ENCODE results near the gene TNFSF11. TPM values are rescaled to one million over a fixed set of nuclear protein-coding genes. Genes with fewer than 3 reads are reported as not detected.

Gene TNFSF11, protein sequence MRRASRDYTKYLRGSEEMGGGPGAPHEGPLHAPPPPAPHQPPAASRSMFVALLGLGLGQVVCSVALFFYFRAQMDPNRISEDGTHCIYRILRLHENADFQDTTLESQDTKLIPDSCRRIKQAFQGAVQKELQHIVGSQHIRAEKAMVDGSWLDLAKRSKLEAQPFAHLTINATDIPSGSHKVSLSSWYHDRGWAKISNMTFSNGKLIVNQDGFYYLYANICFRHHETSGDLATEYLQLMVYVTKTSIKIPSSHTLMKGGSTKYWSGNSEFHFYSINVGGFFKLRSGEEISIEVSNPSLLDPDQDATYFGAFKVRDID
- total RNA-seq (0.04 TPM), polyA plus RNA-seq (ENCODE audit: insufficient read depth in 1 of 8, insufficient read length in 8 of 8, low replicate concordance in 1 of 8) (under 1 TPM in 1 of 8 donors, not detected in 7; 0.22 TPM)
- long read RNA-seq, donor 1, result 0 reads
- long read RNA-seq, donor 2, result 0 reads
- long read RNA-seq, donor 3, result 0 reads
- long read RNA-seq, donor 4, result 0 reads
- long read RNA-seq, donor 5, result 0 reads
- long read RNA-seq, donor 6, result 0 reads
- long read RNA-seq, donor 7, result 0 reads
- long read RNA-seq, donor 8, result 0 reads
- long read RNA-seq, donor 9, result 0 reads
- long read RNA-seq, donor 10, result 0 reads
- long read RNA-seq, donor 11, result 0 reads

DNA sequence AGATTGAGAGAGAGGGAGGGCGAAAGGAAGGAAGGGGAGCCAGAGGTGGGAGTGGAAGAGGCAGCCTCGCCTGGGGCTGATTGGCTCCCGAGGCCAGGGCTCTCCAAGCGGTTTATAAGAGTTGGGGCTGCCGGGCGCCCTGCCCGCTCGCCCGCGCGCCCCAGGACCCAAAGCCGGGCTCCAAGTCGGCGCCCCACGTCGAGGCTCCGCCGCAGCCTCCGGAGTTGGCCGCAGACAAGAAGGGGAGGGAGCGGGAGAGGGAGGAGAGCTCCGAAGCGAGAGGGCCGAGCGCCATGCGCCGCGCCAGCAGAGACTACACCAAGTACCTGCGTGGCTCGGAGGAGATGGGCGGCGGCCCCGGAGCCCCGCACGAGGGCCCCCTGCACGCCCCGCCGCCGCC, at the start of gene TNFSF11:
TSS of gene TNFSF11 (plus strand) at position 142 of the 400 bp plus-strand sequence. CDS start at position 294, 152 bp downstream.
- Histone ChIP-seq H3K36me3 (ENCODE audit: control insufficient read depth, insufficient read depth, low read length) (no peaks in the 10 kb centered on the region), H3K9me3 (replicated peaks; ENCODE audit: control insufficient read depth, low read depth, low read length) (no peaks in the 10 kb centered on the region), H3K4me3 (ENCODE audit: low read length) (peak within 1 kb of the TSS; percentile 25), H3K27ac (ENCODE audit: low read length) (no peak within 1 kb of the TSS), H3K27me3 (ENCODE audit: control insufficient read depth, insufficient read depth, low read length) (peaks cover 33% of the 10 kb centered on the region), H3K4me1 (ENCODE audit: control insufficient read depth, insufficient read depth, low read length) (peaks cover 9% of the 10 kb centered on the region)
- WGBS (ENCODE audit: insufficient coverage), result under 1% methylated on average over 34 of the region's 39 CpGs
- no peak for DNase-seq

DNA sequence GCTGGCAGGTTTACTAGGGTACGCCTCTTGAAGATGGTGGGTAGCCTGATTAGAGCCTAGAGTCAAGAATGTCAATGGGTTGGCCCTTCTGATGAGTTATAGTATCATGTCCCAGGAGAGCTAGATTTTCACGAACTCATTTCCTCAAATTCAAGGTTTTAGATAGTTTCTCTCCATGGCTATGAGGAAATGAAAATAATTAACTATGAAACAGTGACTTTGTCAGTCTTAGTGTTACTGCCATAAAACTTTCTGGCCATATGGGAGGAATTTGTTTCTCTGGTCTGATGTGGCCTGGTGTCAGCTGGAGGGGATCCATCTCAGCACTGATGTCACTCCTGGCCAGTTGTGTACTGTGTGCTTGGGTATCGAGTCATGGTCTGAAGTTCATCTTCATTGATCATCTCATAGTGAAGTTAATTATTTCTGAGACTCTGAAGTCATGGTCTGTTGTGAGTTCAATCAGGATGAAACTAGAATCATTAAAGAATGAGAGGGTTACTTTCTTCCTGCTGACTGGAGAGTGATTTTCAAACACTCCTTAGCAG, 49.4 kb upstream of the TNFSF11 start:
- WGBS (ENCODE audit: insufficient coverage), result no CpG with 5 or more reads among the region's 3 CpGs

DNA sequence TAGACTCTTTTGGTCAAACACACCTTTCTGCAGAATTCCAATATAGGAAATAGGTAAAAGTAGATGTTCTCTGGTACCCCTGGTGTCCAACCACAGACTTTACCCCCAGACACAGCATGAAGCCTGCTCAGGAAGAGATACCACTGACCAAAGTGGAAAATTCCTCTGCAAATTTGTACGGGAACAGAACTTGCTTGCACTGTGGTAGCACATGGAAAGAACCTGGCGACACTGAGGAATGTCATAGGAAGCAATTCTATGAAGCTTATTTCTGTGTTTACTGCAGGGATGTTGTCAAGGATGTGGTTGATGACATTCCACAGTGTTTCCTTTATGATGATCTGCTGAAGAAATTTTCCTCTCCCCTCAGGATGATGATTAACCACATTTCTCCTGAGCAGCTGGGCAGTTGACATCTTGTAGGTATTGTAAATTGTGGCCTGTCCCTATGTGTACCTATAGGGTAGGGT, 48.9 kb upstream of the TNFSF11 start:
- Histone ChIP-seq H3K36me3 (ENCODE audit: control insufficient read depth, insufficient read depth, low read length) (no peaks in the 10 kb centered on the region), H3K27ac (ENCODE audit: low read length) (no peak overlapping the region), H3K9me3 (replicated peaks; ENCODE audit: control insufficient read depth, low read depth, low read length) (no peaks in the 10 kb centered on the region), H3K4me1 (ENCODE audit: control insufficient read depth, insufficient read depth, low read length) (no peaks in the 10 kb centered on the region), H3K27me3 (ENCODE audit: control insufficient read depth, insufficient read depth, low read length) (no peaks in the 10 kb centered on the region), H3K4me3 (ENCODE audit: low read length) (no peak overlapping the region)
- WGBS (ENCODE audit: insufficient coverage), result 86% methylated on average over 2 of the region's 2 CpGs
- peak; percentile 12 for DNase-seq

More for the DNA sequence above, 49.4 kb upstream of the TNFSF11 start:
- H3K9me3 ChIP-seq (replicated peaks; ENCODE audit: control insufficient read depth, low read depth, low read length), result no peaks in the 10 kb centered on the region
- DNase-seq, result no peak
- no peak overlapping the region for H3K4me3 ChIP-seq (ENCODE audit: low read length)
- no peaks in the 10 kb centered on the region for H3K27me3 ChIP-seq (ENCODE audit: control insufficient read depth, insufficient read depth, low read length)
- H3K4me1 ChIP-seq (ENCODE audit: control insufficient read depth, insufficient read depth, low read length), result no peaks in the 10 kb centered on the region
- no peaks in the 10 kb centered on the region for H3K36me3 ChIP-seq (ENCODE audit: control insufficient read depth, insufficient read depth, low read length)
- H3K27ac ChIP-seq (ENCODE audit: low read length), result no peak overlapping the region

DNA sequence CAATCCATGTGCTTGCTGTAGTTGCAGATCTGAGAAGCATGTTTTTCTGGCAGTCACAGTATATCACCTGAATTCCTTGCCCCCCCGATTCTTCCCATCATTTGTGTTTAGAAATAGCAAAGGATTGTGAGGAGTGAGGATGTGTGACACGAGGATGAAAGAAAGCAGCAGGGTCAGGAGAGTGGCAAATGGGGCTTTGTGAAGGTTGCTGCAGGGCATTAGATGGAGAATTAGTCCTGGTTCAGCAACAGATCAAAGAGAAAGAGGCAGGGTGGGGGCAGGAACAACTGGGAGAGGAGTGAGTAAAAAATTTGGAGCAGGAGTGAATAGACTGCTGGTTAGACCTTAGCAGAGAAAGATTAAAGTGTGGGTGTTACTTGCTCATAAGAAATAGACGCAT, 47.7 kb upstream of the TNFSF11 start:
- Histone ChIP-seq H3K9me3 (replicated peaks; ENCODE audit: control insufficient read depth, low read depth, low read length) (no peaks in the 10 kb centered on the region), H3K27me3 (ENCODE audit: control insufficient read depth, insufficient read depth, low read length) (no peaks in the 10 kb centered on the region), H3K36me3 (ENCODE audit: control insufficient read depth, insufficient read depth, low read length) (no peaks in the 10 kb centered on the region), H3K4me3 (ENCODE audit: low read length) (no peak overlapping the region), H3K4me1 (ENCODE audit: control insufficient read depth, insufficient read depth, low read length) (no peaks in the 10 kb centered on the region), H3K27ac (ENCODE audit: low read length) (no peak overlapping the region)
- no peak for DNase-seq
- 10% methylated on average over 1 of the region's 3 CpGs for WGBS (ENCODE audit: insufficient coverage)

DNA sequence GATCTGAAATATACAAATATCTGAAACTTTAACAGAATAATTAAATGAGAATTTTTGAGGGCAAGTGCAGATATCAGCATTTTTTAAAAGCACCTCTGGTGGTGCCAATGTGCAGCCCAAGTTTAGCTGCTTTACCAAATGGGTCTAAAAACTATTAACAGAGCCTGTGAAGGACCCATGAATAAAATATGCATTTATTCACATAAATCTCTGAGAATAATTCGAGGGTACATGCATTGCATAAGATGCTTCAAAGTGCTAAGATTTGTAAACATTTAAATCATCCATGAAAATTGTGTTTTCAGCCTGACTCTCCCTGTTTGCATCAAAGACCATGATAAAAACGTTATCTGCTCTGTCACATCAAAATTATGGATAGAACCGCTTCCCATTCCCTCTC, 47.1 kb upstream of the TNFSF11 start:
- no peak overlapping the region for H3K27ac ChIP-seq (ENCODE audit: low read length)
- no peaks in the 10 kb centered on the region for H3K4me1 ChIP-seq (ENCODE audit: control insufficient read depth, insufficient read depth, low read length)
- H3K27me3 ChIP-seq (ENCODE audit: control insufficient read depth, insufficient read depth, low read length), result no peaks in the 10 kb centered on the region
- DNase-seq, result no peak
- no peaks in the 10 kb centered on the region for H3K9me3 ChIP-seq (replicated peaks; ENCODE audit: control insufficient read depth, low read depth, low read length)
- no peak overlapping the region for H3K4me3 ChIP-seq (ENCODE audit: low read length)
- WGBS (ENCODE audit: insufficient coverage), result 78% methylated on average over 2 of the region's 3 CpGs
- H3K36me3 ChIP-seq (ENCODE audit: control insufficient read depth, insufficient read depth, low read length), result no peaks in the 10 kb centered on the region

DNA sequence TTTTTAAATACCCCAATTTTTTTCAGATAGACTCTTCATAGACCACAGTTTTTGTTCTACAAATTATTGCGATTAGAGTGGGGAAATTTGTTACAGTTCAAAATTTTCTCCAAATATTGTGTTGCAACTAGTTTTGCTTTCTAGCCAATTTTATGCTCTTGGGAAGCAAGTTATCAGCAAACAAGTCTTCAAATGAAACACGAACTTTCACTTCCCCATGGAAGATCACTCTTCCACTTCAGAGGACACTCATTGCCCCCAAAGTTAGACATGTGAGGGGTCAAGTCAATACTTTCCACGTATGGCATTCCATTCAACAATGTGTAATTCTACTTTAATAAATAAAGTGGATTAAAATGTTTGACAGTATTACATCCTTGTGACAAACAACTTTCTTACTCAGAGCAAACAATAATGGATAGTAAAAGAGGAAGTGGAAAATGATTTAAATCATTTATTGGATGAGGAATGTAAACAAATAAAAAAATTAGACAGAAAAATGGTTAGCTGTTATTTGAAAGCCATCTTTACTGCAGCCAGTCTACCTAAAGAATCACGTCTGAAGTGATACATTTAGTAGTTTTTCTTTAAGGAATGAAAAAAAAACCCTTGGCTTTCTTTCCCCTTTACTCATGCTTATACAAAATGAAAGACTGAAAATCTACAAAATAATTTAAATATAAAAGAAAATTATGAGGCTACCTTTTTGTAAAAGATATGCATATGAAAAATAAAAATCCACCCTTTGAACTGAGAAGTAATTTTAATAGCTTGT, 41.2 kb upstream of the TNFSF11 start:
- Histone ChIP-seq H3K9me3 (replicated peaks; ENCODE audit: control insufficient read depth, low read depth, low read length) (no peaks in the 10 kb centered on the region), H3K36me3 (ENCODE audit: control insufficient read depth, insufficient read depth, low read length) (no peaks in the 10 kb centered on the region), H3K27ac (ENCODE audit: low read length) (no peak overlapping the region), H3K4me3 (ENCODE audit: low read length) (no peak overlapping the region), H3K4me1 (ENCODE audit: control insufficient read depth, insufficient read depth, low read length) (no peaks in the 10 kb centered on the region), H3K27me3 (ENCODE audit: control insufficient read depth, insufficient read depth, low read length) (no peaks in the 10 kb centered on the region)
- DNase-seq, result peak; percentile 60
- no CpG with 5 or more reads among the region's 4 CpGs for WGBS (ENCODE audit: insufficient coverage)

DNA sequence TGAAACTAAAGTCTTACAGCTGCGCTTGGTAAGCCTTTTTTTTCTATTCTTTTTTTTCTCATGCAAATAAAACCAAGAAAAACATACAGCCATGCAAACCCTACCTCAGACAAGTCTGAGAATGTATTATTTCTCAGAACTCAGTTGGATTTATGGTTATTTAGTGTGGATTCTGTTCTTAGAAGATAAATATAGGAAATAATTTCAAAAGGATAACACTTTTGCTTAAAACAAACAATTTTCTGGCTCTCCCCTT, 40.7 kb upstream of the TNFSF11 start:
- H3K9me3 ChIP-seq (replicated peaks; ENCODE audit: control insufficient read depth, low read depth, low read length), result no peaks in the 10 kb centered on the region
- no CpG with 5 or more reads among the region's 1 CpG for WGBS (ENCODE audit: insufficient coverage)
- no peak for DNase-seq

DNA sequence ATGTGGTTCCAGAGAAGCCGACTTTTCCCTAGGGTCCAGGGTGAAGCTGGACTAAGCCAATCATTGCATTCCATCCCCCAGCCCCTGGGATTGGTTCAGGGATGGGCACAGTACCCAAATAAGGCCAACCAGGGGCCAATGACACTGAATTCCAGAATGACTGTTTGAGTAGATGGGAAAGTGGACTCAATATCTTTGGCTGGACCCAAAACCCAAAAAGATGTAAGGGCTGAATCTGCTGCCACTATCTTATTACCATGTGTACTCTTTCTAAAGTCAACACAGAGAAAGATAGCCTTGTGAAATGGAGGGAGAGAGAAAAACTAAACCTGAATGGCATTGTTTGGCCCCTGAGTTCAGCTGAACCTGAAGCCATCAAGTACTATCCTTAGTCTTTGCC, 39.2 kb upstream of the TNFSF11 start:
- no CpG with 5 or more reads among the region's 1 CpG for WGBS (ENCODE audit: insufficient coverage)
- no peaks in the 10 kb centered on the region for H3K4me1 ChIP-seq (ENCODE audit: control insufficient read depth, insufficient read depth, low read length)
- no peaks in the 10 kb centered on the region for H3K9me3 ChIP-seq (replicated peaks; ENCODE audit: control insufficient read depth, low read depth, low read length)
- DNase-seq, result no peak
- H3K27ac ChIP-seq (ENCODE audit: low read length), result no peak overlapping the region
- no peak overlapping the region for H3K4me3 ChIP-seq (ENCODE audit: low read length)
- H3K27me3 ChIP-seq (ENCODE audit: control insufficient read depth, insufficient read depth, low read length), result no peaks in the 10 kb centered on the region
- H3K36me3 ChIP-seq (ENCODE audit: control insufficient read depth, insufficient read depth, low read length), result no peaks in the 10 kb centered on the region

More for the DNA sequence above, 40.7 kb upstream of the TNFSF11 start:
- no peaks in the 10 kb centered on the region for H3K36me3 ChIP-seq (ENCODE audit: control insufficient read depth, insufficient read depth, low read length)
- H3K27me3 ChIP-seq (ENCODE audit: control insufficient read depth, insufficient read depth, low read length), result no peaks in the 10 kb centered on the region
- no peak overlapping the region for H3K27ac ChIP-seq (ENCODE audit: low read length)
- no peaks in the 10 kb centered on the region for H3K4me1 ChIP-seq (ENCODE audit: control insufficient read depth, insufficient read depth, low read length)
- no peak overlapping the region for H3K4me3 ChIP-seq (ENCODE audit: low read length)

DNA sequence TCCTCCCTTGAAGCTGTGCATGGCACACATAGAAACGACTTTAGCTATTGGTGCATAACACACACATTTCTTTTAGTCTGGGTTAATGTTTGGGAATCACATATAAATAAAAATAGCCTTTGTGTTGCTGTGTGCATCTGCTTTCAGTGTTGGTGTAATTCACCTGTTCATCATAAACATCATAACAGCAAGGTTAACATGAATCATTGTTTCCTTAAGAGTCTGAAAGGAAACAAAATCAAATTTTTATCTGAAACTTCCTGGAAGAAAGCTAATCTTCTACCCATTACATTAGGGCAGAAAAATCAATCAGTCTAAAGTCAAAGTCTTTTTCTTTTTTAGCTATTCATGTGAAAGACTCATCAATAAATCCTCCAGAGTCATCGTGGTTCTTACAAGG, 35.0 kb upstream of the TNFSF11 start:
- no CpG with 5 or more reads among the region's 2 CpGs for WGBS (ENCODE audit: insufficient coverage)

DNA sequence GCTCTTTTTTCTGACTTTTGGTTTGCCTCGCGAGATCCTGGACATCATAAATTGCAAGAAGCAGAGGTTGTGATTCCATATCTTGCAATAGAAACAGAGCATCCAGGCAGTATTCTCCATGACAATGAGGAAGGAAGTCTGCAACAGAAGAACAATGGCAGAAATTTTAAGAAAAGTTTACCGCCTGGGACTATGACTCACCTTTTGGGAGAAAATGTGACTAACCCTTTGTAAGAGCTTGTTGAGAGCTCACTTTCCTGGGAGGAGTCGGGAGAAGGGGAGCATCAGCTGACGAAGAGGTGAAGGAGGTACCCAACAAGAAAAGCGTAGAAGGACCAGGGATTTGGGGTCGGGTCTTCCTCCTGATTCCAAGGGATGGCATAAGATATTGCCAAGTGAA, 34.3 kb upstream of the TNFSF11 start:
- H3K4me1 ChIP-seq (ENCODE audit: control insufficient read depth, insufficient read depth, low read length), result no peaks in the 10 kb centered on the region
- no peaks in the 10 kb centered on the region for H3K36me3 ChIP-seq (ENCODE audit: control insufficient read depth, insufficient read depth, low read length)
- DNase-seq, result no peak
- 65% methylated on average over 2 of the region's 7 CpGs for WGBS (ENCODE audit: insufficient coverage)
- no peaks in the 10 kb centered on the region for H3K9me3 ChIP-seq (replicated peaks; ENCODE audit: control insufficient read depth, low read depth, low read length)
- no peak overlapping the region for H3K27ac ChIP-seq (ENCODE audit: low read length)
- H3K4me3 ChIP-seq (ENCODE audit: low read length), result no peak overlapping the region
- H3K27me3 ChIP-seq (ENCODE audit: control insufficient read depth, insufficient read depth, low read length), result no peaks in the 10 kb centered on the region

More for the DNA sequence above, 35.0 kb upstream of the TNFSF11 start:
- no peak overlapping the region for H3K27ac ChIP-seq (ENCODE audit: low read length)
- no peaks in the 10 kb centered on the region for H3K9me3 ChIP-seq (replicated peaks; ENCODE audit: control insufficient read depth, low read depth, low read length)
- H3K27me3 ChIP-seq (ENCODE audit: control insufficient read depth, insufficient read depth, low read length), result no peaks in the 10 kb centered on the region
- H3K36me3 ChIP-seq (ENCODE audit: control insufficient read depth, insufficient read depth, low read length), result no peaks in the 10 kb centered on the region
- no peaks in the 10 kb centered on the region for H3K4me1 ChIP-seq (ENCODE audit: control insufficient read depth, insufficient read depth, low read length)
- DNase-seq, result no peak
- H3K4me3 ChIP-seq (ENCODE audit: low read length), result no peak overlapping the region
